Endothelial cell of umbilical vein (primary cell): Measurements from ENCODE around the gene PPP2R3B. TPM values are rescaled to one million over a fixed set of nuclear protein-coding genes. Genes with fewer than 3 reads are reported as not detected.

Experiments
- BruUV-seq: library from RNA; stranded (reverse); fragments of 400-500 nt; replicated peaks from 2 replicates; lab custom pipeline; 2021; lab: Mats Ljungman, UMichigan
- CTCF ChIA-PET: fragments of 300-600, 350-600 bp; sonication (Branson Sonifier 250); formaldehyde crosslinking; loops from one replicate; lab custom pipeline; 2021; ENCODE audit warnings: antibody characterized with exemption, inconsistent platforms; lab: Charles Lee
- POLR2A ChIA-PET: fragments of 300-600, 350-600 bp; sonication (Branson Sonifier 250); formaldehyde crosslinking; loops from one replicate; lab custom pipeline; 2021; ENCODE audit warnings: antibody characterized with exemption, inconsistent platforms; lab: Charles Lee
- DNase-seq: peaks from one replicate; pipeline ENCODE4 v3.0.0-alpha.2; 2011; ENCODE audit warnings: low read depth, low spot score
- FAIRE-seq: peaks from 2 replicates; lab custom pipeline; 2011; peaks lifted over from hg19 to GRCh38; lab: Jason Lieb, UNC
- H2AFZ ChIP-seq: 2 replicates; pipeline ENCODE4 v1.6.0; 2012; ENCODE audit warnings: low read depth, low read length, control low read depth, inconsistent platforms
- H3K27ac ChIP-seq: 2 replicates; pipeline ENCODE4 v1.5.1; 2011; ENCODE audit warnings: low read depth, mild to moderate bottlenecking, control low read depth, low read length, moderate library complexity; ENCODE audit not compliant: insufficient read depth
- H3K27me3 ChIP-seq, 2 experiments: 2 replicates each; pipeline versions ENCODE4 v1.6.0 to v1.6.1; 2011; ENCODE audit warnings: low read length in 2 of 2, mixed read lengths in 1 of 2; ENCODE audit not compliant: control insufficient read depth in 2 of 2, insufficient read depth in 2 of 2
- H3K36me3 ChIP-seq, 2 experiments: 2 replicates in 1 of 2; 3 replicates in 1 of 2; pipeline ENCODE4 v1.5.1; 2011; ENCODE audit warnings: low read length in 2 of 2, mild to moderate bottlenecking in 1 of 2, moderate library complexity in 1 of 2; ENCODE audit not compliant: control insufficient read depth in 2 of 2, insufficient read depth in 2 of 2; ENCODE audit errors: extremely low read depth in 1 of 2
- H3K4me1 ChIP-seq: 3 replicates; pipeline ENCODE4 v1.5.1; 2011; ENCODE audit warnings: mild to moderate bottlenecking, low read length; ENCODE audit not compliant: control insufficient read depth, insufficient read depth; ENCODE audit errors: extremely low read depth
- H3K4me2 ChIP-seq: 2 replicates; pipeline ENCODE4 v1.6.1; 2011; ENCODE audit warnings: low read length, control low read depth, mixed read lengths; ENCODE audit not compliant: insufficient read depth
- H3K4me3 ChIP-seq, 3 experiments: fragments of 200-600 bp in 1 of 3; sonication (generic), shearing (Covaris generic) in 1 of 3; replicated peaks in 1 of 3; 2 replicates each; pipeline ENCODE4 v1.5.1; 2011 to 2016; ENCODE audit warnings: control low read depth in 3 of 3, low read length in 3 of 3, mild to moderate bottlenecking in 2 of 3, inconsistent platforms in 1 of 3, low read depth in 1 of 3, moderate library complexity in 1 of 3; ENCODE audit not compliant: insufficient read depth in 1 of 3
- H3K79me2 ChIP-seq: 2 replicates; pipeline ENCODE4 v1.6.0; 2012; ENCODE audit warnings: low read length, inconsistent platforms; ENCODE audit not compliant: control insufficient read depth, insufficient read depth
- H3K9ac ChIP-seq: replicated peaks from 2 replicates; pipeline ENCODE3; 2011; ENCODE audit warnings: low read length, control low read depth; ENCODE audit not compliant: insufficient read depth; ENCODE audit errors: extremely low read depth
- H3K9me1 ChIP-seq: replicated peaks from 3 replicates; pipeline ENCODE4 v1.6.0; 2011; ENCODE audit warnings: mild to moderate bottlenecking, low read length; ENCODE audit not compliant: control insufficient read depth, insufficient read depth; ENCODE audit errors: extremely low read depth
- H3K9me3 ChIP-seq: replicated peaks from 2 replicates; pipeline ENCODE4 v1.5.1; 2012; ENCODE audit warnings: low read length, inconsistent platforms; ENCODE audit not compliant: control insufficient read depth, insufficient read depth
- H4K20me1 ChIP-seq: replicated peaks from 2 replicates; pipeline ENCODE3; 2011; ENCODE audit warnings: mild to moderate bottlenecking, low read length; ENCODE audit not compliant: control insufficient read depth, insufficient read depth; ENCODE audit errors: extremely low read depth
- CTCF ChIP-seq, 2 donors: IDR thresholded peaks; 1 replicate in 1 of 2; 2 replicates in 1 of 2; pipeline ENCODE4 v1.5.1; 2011; ENCODE audit warnings: low read length in 2 of 2, mild to moderate bottlenecking in 2 of 2, moderate library complexity in 2 of 2, control low read depth in 1 of 2, inconsistent platforms in 1 of 2, low read depth in 1 of 2; ENCODE audit not compliant: insufficient read depth in 1 of 2; ENCODE audit errors: extremely low read depth in 1 of 2
- FOS ChIP-seq: IDR thresholded peaks from 2 replicates; pipeline ENCODE4 v1.6.1; 2011; ENCODE audit warnings: mild to moderate bottlenecking, low read length, moderate library complexity, borderline replicate concordance; ENCODE audit not compliant: insufficient read depth
- MAX ChIP-seq: IDR thresholded peaks from 2 replicates; pipeline ENCODE4 v1.6.1; 2011; ENCODE audit not compliant: insufficient read depth, insufficient read length
- POLR2A ChIP-seq: IDR thresholded peaks from 2 replicates; pipeline ENCODE4 v1.6.1; 2012; ENCODE audit warnings: low read depth, mild to moderate bottlenecking, control low read depth, low read length
- dilution Hi-C: fragments of 300-500 bp; cut with MboI; formaldehyde crosslinking; loops from one replicate; pipeline ENCODE4 v1.15.0; 2019; ENCODE audit warnings: low sequenced_read_pairs; ENCODE audit not compliant: extremely low pct_ligation_motif_present
- intact Hi-C: fragments of 100-400 bp; cut with micrococcal nuclease; formaldehyde crosslinking; loops from one replicate; pipeline ENCODE4 v1.10.0; 2022
- polyA plus RNA-seq, 4 experiments: library from polyadenylated mRNA; depleted of rRNA in 3 of 4; stranded (reverse) in 3 of 4; unstranded in 1 of 4; fragments of >200 nt; gene quantifications; 2 replicates each; pipeline versions ENCODE4 v1.2.1 to v1.2.3, GENCODE V29; 2011 to 2012; ENCODE audit warnings: missing spikeins in 1 of 4
- total RNA-seq: library from RNA; stranded (reverse); gene quantifications from 2 replicates; pipeline ENCODE4 v1.2.3, GENCODE V29; 2021

Gene PPP2R3B
- total and polyA plus RNA-seq, 2 donors (not counting 3 experiments of a cell fraction or from before 2014, with no cell fraction given), result 19.1 to 33.6 TPM

GRCh38 chrX:323721-324628 lies 62.7 kb downstream of the PPP2R3B start:
- Histone ChIP-seq H3K4me3 (no peak overlapping the region), H2AFZ (no peak overlapping the region), H3K79me2 (peaks cover 7% of the 10 kb centered on the region), H3K4me1 (peaks cover 5% of the 10 kb centered on the region), H3K27me3 (no peaks in the 10 kb centered on the region), H4K20me1 (no peaks in the 10 kb centered on the region), H3K4me2 (no peak overlapping the region), H3K36me3 (no peaks in the 10 kb centered on the region), H3K9me3 (no peaks in the 10 kb centered on the region), H3K9me1 (no peaks in the 10 kb centered on the region), H3K9ac (no peak overlapping the region), H3K27ac (no peak overlapping the region)
- dilution Hi-C loops, result no loop called here
- intact Hi-C loops, result no loop called here
- DNase-seq, result no peak
- no peak for FAIRE-seq
- TF ChIP-seq MAX (no peak), FOS (no peak), POLR2A (no peak), CTCF (IDR thresholded peaks at IDR 0.05; ENCODE audit: extremely low read depth in 1 of 2, insufficient read depth in 1 of 2, low read depth in 1 of 2, low read length in 2 of 2) (peak in 1 of 2 donors; percentile 33)
- ChIA-PET CTCF (no interaction called here), POLR2A (no interaction called here)
- BruUV-seq, result no TSS peak
